Omental fat pad (tissue), 4 donors: ENCODE data around the gene PPFIBP1. TPM values are rescaled to one million over a fixed set of nuclear protein-coding genes. Genes with fewer than 3 reads are reported as not detected.
"Not testable (repeated sequence)": the region's sequence is repeated elsewhere in the genome, so short reads cannot be mapped to it uniquely, and the experiment has no call there.

Experiments
- ATAC-seq: fragments of 150-250 bp; one replicate; pipeline ENCODE4 v1.9.1; 2016; ENCODE audit warnings: mild to moderate bottlenecking, moderate library complexity; ENCODE audit not compliant: low FRiP score
- DNase-seq: peaks from one replicate; pipeline ENCODE4 v3.0.0-alpha.2; 2019; ENCODE audit warnings: low spot score
- CTCF ChIP-seq, 3 donors: fragments of 450-650 bp; IDR thresholded peaks; one replicate each; pipeline ENCODE4 v1.5.1; 2016 to 2017; ENCODE audit warnings: antibody characterized with exemption in 3 of 3, mild to moderate bottlenecking in 3 of 3, moderate library complexity in 2 of 3
- total RNA-seq, 4 donors: library from RNA; depleted of rRNA; stranded (reverse); fragments of >200 nt; gene quantifications; one replicate each; pipeline ENCODE4 v1.1.0, GENCODE V29; 2016

The PPFIBP1 gene
- total RNA-seq, 4 donors from 2014 or later, result 40.2 to 164 (median 56.5) TPM

DNA sequence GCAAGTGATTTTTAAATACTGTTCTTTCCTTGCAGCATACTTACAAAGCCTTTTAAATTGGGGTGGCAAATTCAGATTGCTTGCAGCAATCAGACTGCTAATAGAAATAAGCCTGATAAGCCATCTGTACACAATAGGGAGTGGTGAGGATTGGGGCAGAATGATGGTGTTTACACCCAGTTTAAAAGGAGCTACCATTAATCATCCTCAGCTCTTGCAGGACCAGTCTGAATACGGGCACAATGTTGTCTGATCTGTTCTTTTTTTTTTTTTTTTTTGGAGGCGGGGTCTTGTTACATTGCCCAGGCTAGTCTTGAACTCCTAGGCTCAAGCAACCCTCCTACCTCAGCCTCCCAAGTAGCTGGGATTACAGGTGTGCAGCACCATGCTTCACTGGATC is 122.1 kb downstream of the PPFIBP1 start:
- DNase-seq (no peak), ATAC-seq (no peak)
- no peak for TF ChIP-seq CTCF (IDR thresholded peaks at IDR 0.05)

DNA sequence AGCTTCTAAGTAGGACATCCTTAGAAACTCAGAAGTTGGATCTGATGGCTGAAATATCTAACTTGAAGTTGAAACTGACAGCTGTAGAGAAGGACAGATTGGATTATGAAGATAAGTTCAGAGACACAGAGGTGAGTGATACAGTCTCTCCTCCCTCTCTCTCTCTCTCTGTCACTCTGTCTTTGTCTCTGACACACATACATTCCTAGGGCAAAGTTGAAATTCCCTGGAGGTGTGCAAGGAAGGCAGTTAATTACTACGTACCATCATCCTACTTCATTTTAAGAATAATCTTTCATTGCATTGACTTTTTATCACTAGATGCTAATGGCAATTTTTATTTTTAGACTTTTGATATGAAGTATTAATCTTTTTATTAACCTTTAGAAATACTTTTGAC is 126.0 kb downstream of the PPFIBP1 start:
- ATAC-seq (no peak), DNase-seq (no peak)
- TF ChIP-seq CTCF (IDR thresholded peaks at IDR 0.05), result no peak

DNA sequence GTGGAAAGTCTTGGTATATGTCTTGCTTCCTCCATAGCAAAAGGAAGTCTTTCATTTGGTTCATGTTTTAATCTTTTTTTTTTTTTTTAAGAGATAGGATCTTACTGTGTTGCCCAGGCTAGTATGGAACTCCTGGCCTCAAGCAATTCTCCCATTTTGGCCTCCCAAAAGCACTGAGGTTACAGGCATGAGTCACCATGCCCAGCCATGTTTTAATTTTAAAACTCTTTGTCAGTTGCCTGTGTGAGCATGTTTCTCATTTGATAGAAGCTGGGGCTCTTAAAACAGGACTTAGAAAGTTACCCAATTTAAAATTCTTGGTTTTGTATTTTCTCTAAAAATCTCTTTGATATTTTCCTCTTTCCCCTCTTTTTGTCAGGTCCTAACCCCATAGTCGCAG is 127.2 kb downstream of the PPFIBP1 start:
- TF ChIP-seq CTCF (IDR thresholded peaks at IDR 0.05), result no peak
- DNase-seq (no peak), ATAC-seq (no peak)

DNA sequence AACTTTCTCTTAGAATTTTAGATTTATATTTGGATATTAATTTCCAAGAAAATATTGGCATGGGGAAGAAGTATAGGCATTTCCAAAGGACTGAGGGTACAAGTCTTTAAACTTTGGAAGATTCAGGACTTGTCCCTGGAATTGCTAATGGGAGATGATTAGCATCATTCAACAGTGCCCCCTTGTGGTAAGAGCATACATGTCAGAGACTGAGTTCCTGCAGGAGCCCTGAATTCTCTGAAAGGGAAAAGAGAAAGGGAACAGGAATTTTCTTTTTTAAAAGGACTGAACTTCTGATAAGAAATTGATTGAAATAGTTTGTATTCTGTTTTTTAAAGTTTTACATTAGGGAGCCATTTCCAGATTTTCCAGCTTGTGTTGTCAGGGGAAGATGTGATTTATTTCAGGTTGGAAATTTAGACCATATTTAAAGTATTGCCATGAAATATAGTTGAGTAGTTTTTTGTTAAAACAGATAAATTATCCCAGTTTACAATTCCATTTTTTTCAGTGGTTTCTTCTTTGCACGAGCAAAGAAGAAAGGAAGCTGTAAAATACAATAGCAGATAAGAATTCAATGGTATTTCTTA is 128.3 kb downstream of the PPFIBP1 start:
- DNase-seq (no peak), ATAC-seq (peak; percentile 78)
- TF ChIP-seq CTCF (IDR thresholded peaks at IDR 0.05), result peak in 2 of 3 donors; percentile 61 to 72

GRCh38 chr12:27653661-27654060 is 129.7 kb downstream of the PPFIBP1 start:
- ATAC-seq (no peak), DNase-seq (no peak)
- no peak for TF ChIP-seq CTCF (IDR thresholded peaks at IDR 0.05)

DNA sequence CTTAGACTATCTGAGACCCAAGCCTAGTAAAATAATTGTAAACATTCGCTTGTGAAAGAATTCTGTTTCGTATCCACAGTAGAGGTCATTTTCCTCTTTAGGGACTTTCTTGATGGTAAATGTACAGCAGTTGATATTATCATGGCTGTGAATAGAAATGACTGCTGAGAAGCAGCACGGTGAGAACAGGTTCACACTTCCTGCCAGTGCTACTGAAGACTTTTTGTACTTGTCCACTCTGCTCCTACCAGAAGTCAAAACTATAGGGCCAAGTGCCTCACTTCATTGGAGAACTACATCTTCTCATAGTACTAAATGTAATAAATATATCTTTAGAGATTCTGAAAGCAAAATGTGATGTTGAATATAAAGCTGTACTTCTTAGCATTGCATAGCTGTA is 131.5 kb downstream of the PPFIBP1 start:
- DNase-seq, ATAC-seq: not testable (repeated sequence)

GRCh38 chr12:27657296-27657695 is 133.3 kb downstream of the PPFIBP1 start:
- no peak for DNase-seq
- ATAC-seq, result no peak

More at GRCh38 chr12:27657296-27657695, 133.3 kb downstream of the PPFIBP1 start:
- TF ChIP-seq CTCF (IDR thresholded peaks at IDR 0.05), result no peak
